ENCODE data around the gene CACNA1D. TPM values are rescaled to one million over a fixed set of nuclear protein-coding genes. Genes with fewer than 3 reads are reported as not detected.

The CACNA1D gene
- total RNA-seq, 1 experiment from 2014 or later = not detected

GRCh38 chr3:53675022-53675697 is 180.7 kb downstream of the CACNA1D start:
- H3K27me3 ChIP-seq (replicated peaks) = peaks cover 4% of the 10 kb centered on the region; the same call in 1 of the 2 replicates
- no peak overlapping the region for H3K27ac ChIP-seq
- H3K4me3 ChIP-seq = no peak overlapping the region
- H3K9me3 ChIP-seq (replicated peaks) = no peaks in the 10 kb centered on the region
- H3K4me1 ChIP-seq (replicated peaks) = no peaks in the 10 kb centered on the region
- DNase-seq (ENCODE audit: low read depth in 1 of 2, low spot score in 2 of 2) = no peak
- H3K36me3 ChIP-seq = no peaks in the 10 kb centered on the region

GRCh38 chr3:53675942-53676341 is 181.5 kb downstream of the CACNA1D start:
- no peaks in the 10 kb centered on the region for H3K36me3 ChIP-seq
- no peaks in the 10 kb centered on the region for H3K4me1 ChIP-seq (replicated peaks)
- no peak for DNase-seq (ENCODE audit: low read depth in 1 of 2, low spot score in 2 of 2)
- no peak overlapping the region for H3K4me3 ChIP-seq
- no peak overlapping the region for H3K27ac ChIP-seq
- H3K9me3 ChIP-seq (replicated peaks) = no peaks in the 10 kb centered on the region
- peaks cover 4% of the 10 kb centered on the region; the same call in 1 of the 2 replicates for H3K27me3 ChIP-seq (replicated peaks)

GRCh38 chr3:53677413-53677812 is 183.0 kb downstream of the CACNA1D start:
- H3K27me3 ChIP-seq (replicated peaks) = peaks cover 4% of the 10 kb centered on the region; the same call in 1 of the 2 replicates
- H3K4me3 ChIP-seq = no peak overlapping the region
- no peaks in the 10 kb centered on the region for H3K4me1 ChIP-seq (replicated peaks)
- no peak for DNase-seq (ENCODE audit: low read depth in 1 of 2, low spot score in 2 of 2)
- H3K9me3 ChIP-seq (replicated peaks) = no peaks in the 10 kb centered on the region
- no peak overlapping the region for H3K27ac ChIP-seq
- no peaks in the 10 kb centered on the region for H3K36me3 ChIP-seq

GRCh38 chr3:53680028-53680427 is 185.6 kb downstream of the CACNA1D start:
- DNase-seq (ENCODE audit: low read depth in 1 of 2, low spot score in 2 of 2) = no peak
- Histone ChIP-seq H3K4me3 (no peak overlapping the region), H3K36me3 (no peaks in the 10 kb centered on the region), H3K4me1 (replicated peaks) (no peaks in the 10 kb centered on the region), H3K9me3 (replicated peaks) (no peaks in the 10 kb centered on the region), H3K27ac (no peak overlapping the region), H3K27me3 (replicated peaks) (0 out of 2 replicates have a peak, but pooled peaks cover 5% of the 10 kb centered on the region)

- no peaks in the 10 kb centered on the region for H3K9me3 ChIP-seq (replicated peaks)
- H3K4me1 ChIP-seq (replicated peaks) = no peaks in the 10 kb centered on the region
- DNase-seq (ENCODE audit: low read depth in 1 of 2, low spot score in 2 of 2) = no peak
- no peak overlapping the region for H3K27ac ChIP-seq
- H3K4me3 ChIP-seq = no peak overlapping the region
- 0 out of 2 replicates have a peak, but pooled peaks cover 5% of the 10 kb centered on the region for H3K27me3 ChIP-seq (replicated peaks)
- no peaks in the 10 kb centered on the region for H3K36me3 ChIP-seq
These were observed 188.4 kb downstream of the CACNA1D start for GRCh38 chr3:53682807-53683206.

- Histone ChIP-seq H3K4me1 (replicated peaks) (no peaks in the 10 kb centered on the region), H3K36me3 (no peaks in the 10 kb centered on the region), H3K27me3 (replicated peaks) (0 out of 2 replicates have a peak, but pooled peaks cover 5% of the 10 kb centered on the region), H3K27ac (no peak overlapping the region), H3K9me3 (replicated peaks) (no peaks in the 10 kb centered on the region), H3K4me3 (no peak overlapping the region)
- no peak for DNase-seq (ENCODE audit: low read depth in 1 of 2, low spot score in 2 of 2)
These were observed 193.7 kb downstream of the CACNA1D start for GRCh38 chr3:53688066-53688465.

- Histone ChIP-seq H3K9me3 (replicated peaks) (no peaks in the 10 kb centered on the region), H3K27me3 (replicated peaks) (no peaks in the 10 kb centered on the region), H3K4me1 (replicated peaks) (no peaks in the 10 kb centered on the region), H3K36me3 (no peaks in the 10 kb centered on the region), H3K4me3 (no peak overlapping the region), H3K27ac (no peak overlapping the region)
- DNase-seq (ENCODE audit: low read depth in 1 of 2, low spot score in 2 of 2) = no peak
These were observed 194.6 kb downstream of the CACNA1D start for GRCh38 chr3:53688989-53689388.

- DNase-seq (ENCODE audit: low read depth in 1 of 2, low spot score in 2 of 2) = no peak
- Histone ChIP-seq H3K9me3 (replicated peaks) (no peaks in the 10 kb centered on the region), H3K36me3 (no peaks in the 10 kb centered on the region), H3K27ac (no peak overlapping the region), H3K4me1 (replicated peaks) (no peaks in the 10 kb centered on the region), H3K27me3 (replicated peaks) (no peaks in the 10 kb centered on the region), H3K4me3 (no peak overlapping the region)
These were observed 195.3 kb downstream of the CACNA1D start for GRCh38 chr3:53689681-53690080.

- H3K27ac ChIP-seq = no peak overlapping the region
- H3K4me1 ChIP-seq (replicated peaks) = no peaks in the 10 kb centered on the region
- no peaks in the 10 kb centered on the region for H3K27me3 ChIP-seq (replicated peaks)
- H3K36me3 ChIP-seq = no peaks in the 10 kb centered on the region
- no peak overlapping the region for H3K4me3 ChIP-seq
- H3K9me3 ChIP-seq (replicated peaks) = no peaks in the 10 kb centered on the region
- DNase-seq (ENCODE audit: low read depth in 1 of 2, low spot score in 2 of 2) = no peak
These were observed 196.1 kb downstream of the CACNA1D start for GRCh38 chr3:53690521-53690920.

GRCh38 chr3:53691349-53691748 is 196.9 kb downstream of the CACNA1D start:
- H3K27me3 ChIP-seq (replicated peaks) = no peaks in the 10 kb centered on the region
- no peak overlapping the region for H3K27ac ChIP-seq
- no peaks in the 10 kb centered on the region for H3K36me3 ChIP-seq
- H3K4me1 ChIP-seq (replicated peaks) = no peaks in the 10 kb centered on the region
- H3K4me3 ChIP-seq = no peak overlapping the region
- H3K9me3 ChIP-seq (replicated peaks) = no peaks in the 10 kb centered on the region
- no peak for DNase-seq (ENCODE audit: low read depth in 1 of 2, low spot score in 2 of 2)

GRCh38 chr3:53691885-53692284 is 197.5 kb downstream of the CACNA1D start:
- no peak for DNase-seq (ENCODE audit: low read depth in 1 of 2, low spot score in 2 of 2)
- Histone ChIP-seq H3K4me3 (no peak overlapping the region), H3K9me3 (replicated peaks) (no peaks in the 10 kb centered on the region), H3K4me1 (replicated peaks) (no peaks in the 10 kb centered on the region), H3K27ac (no peak overlapping the region), H3K27me3 (replicated peaks) (no peaks in the 10 kb centered on the region), H3K36me3 (no peaks in the 10 kb centered on the region)

- no peak overlapping the region for H3K27ac ChIP-seq
- H3K4me3 ChIP-seq = no peak overlapping the region
- no peaks in the 10 kb centered on the region for H3K27me3 ChIP-seq (replicated peaks)
- no peaks in the 10 kb centered on the region for H3K4me1 ChIP-seq (replicated peaks)
- H3K36me3 ChIP-seq = no peaks in the 10 kb centered on the region
- no peak for DNase-seq (ENCODE audit: low read depth in 1 of 2, low spot score in 2 of 2)
- no peaks in the 10 kb centered on the region for H3K9me3 ChIP-seq (replicated peaks)
These were observed 199.0 kb downstream of the CACNA1D start for GRCh38 chr3:53693451-53693850.

- no peak overlapping the region for H3K27ac ChIP-seq
- no peaks in the 10 kb centered on the region for H3K4me1 ChIP-seq (replicated peaks)
- H3K9me3 ChIP-seq (replicated peaks) = no peaks in the 10 kb centered on the region
- no peak for DNase-seq (ENCODE audit: low read depth in 1 of 2, low spot score in 2 of 2)
- no peak overlapping the region for H3K4me3 ChIP-seq
- no peaks in the 10 kb centered on the region for H3K27me3 ChIP-seq (replicated peaks)
- no peaks in the 10 kb centered on the region for H3K36me3 ChIP-seq
These were observed 199.6 kb downstream of the CACNA1D start for GRCh38 chr3:53694046-53694445.

GRCh38 chr3:53694666-53695323 is 200.4 kb downstream of the CACNA1D start:
- no peaks in the 10 kb centered on the region for H3K27me3 ChIP-seq (replicated peaks)
- H3K27ac ChIP-seq = no peak overlapping the region
- DNase-seq (ENCODE audit: low read depth in 1 of 2, low spot score in 2 of 2) = no peak
- H3K4me1 ChIP-seq (replicated peaks) = no peaks in the 10 kb centered on the region
- no peaks in the 10 kb centered on the region for H3K9me3 ChIP-seq (replicated peaks)
- H3K36me3 ChIP-seq = no peaks in the 10 kb centered on the region
- H3K4me3 ChIP-seq = no peak overlapping the region
